GM23338 (cell line): ENCODE results near the gene REPS1. TPM values are rescaled to one million over a fixed set of nuclear protein-coding genes. Genes with fewer than 3 reads are reported as not detected.

ENCODE experiments used
- ATAC-seq: fragments of 200-7000 bp; cut with Tn5 transposase; 3 replicates; pipeline ENCODE4 v1.9.1; 2020
- DNase-seq: peaks from one replicate; pipeline ENCODE4 v3.0.0-alpha.2; 2015; ENCODE audit warnings: low spot score
- H2AFZ ChIP-seq: fragments of 200-600 bp; sonication (generic); 2 replicates; pipeline ENCODE4 v1.8.0; 2016; ENCODE audit warnings: antibody characterized with exemption, mild to moderate bottlenecking, moderate library complexity
- H3F3A ChIP-seq: fragments of 200-600 bp; sonication (generic); replicated peaks from 2 replicates; pipeline ENCODE4 v1.8.0; 2017; ENCODE audit warnings: antibody characterized with exemption, mixed run types, low read depth
- H3K27ac ChIP-seq: fragments of 200-600 bp; sonication (generic); 2 replicates; pipeline ENCODE4 v1.6.1; 2016; ENCODE audit warnings: low read depth
- H3K27me3 ChIP-seq: fragments of 200-600 bp; sonication (generic); 2 replicates; pipeline ENCODE4 v1.8.0; 2016; ENCODE audit warnings: mild to moderate bottlenecking, mixed run types, moderate library complexity; ENCODE audit not compliant: insufficient read depth
- H3K36me3 ChIP-seq: fragments of 200-600 bp; sonication (generic); 2 replicates; pipeline ENCODE4 v1.8.0; 2016; ENCODE audit warnings: mild to moderate bottlenecking; ENCODE audit not compliant: insufficient read depth
- H3K4me1 ChIP-seq: fragments of 200-600 bp; sonication (generic); 2 replicates; pipeline ENCODE4 v1.8.0; 2016; ENCODE audit warnings: mild to moderate bottlenecking, moderate library complexity; ENCODE audit not compliant: insufficient read depth
- H3K4me2 ChIP-seq: fragments of 200-600 bp; sonication (generic); 2 replicates; pipeline ENCODE4 v1.7.1; 2017; ENCODE audit warnings: mixed run types
- H3K4me3 ChIP-seq: fragments of 200-600 bp; sonication (generic); 2 replicates; pipeline ENCODE4 v1.6.1; 2016; ENCODE audit warnings: mixed run types
- H3K79me2 ChIP-seq: fragments of 200-600 bp; sonication (generic); replicated peaks from 2 replicates; pipeline ENCODE4 v1.8.0; 2017; ENCODE audit warnings: mild to moderate bottlenecking; ENCODE audit not compliant: insufficient read depth
- H3K9me2 ChIP-seq: fragments of 200-600 bp; sonication (generic); 2 replicates; pipeline ENCODE4 v1.8.0; 2017; ENCODE audit not compliant: insufficient read depth
- H4K20me1 ChIP-seq: fragments of 200-600 bp; sonication (generic); replicated peaks from 2 replicates; pipeline ENCODE4 v1.8.0; 2017; ENCODE audit warnings: mild to moderate bottlenecking; ENCODE audit not compliant: insufficient read depth
- H3K27ac Mint-ChIP-seq: 2 replicates; pipeline ENCODE4 v1.8.0; 2020; ENCODE audit warnings: inconsistent platforms, mild to moderate bottlenecking, moderate library complexity, mixed read lengths
- H3K27me3 Mint-ChIP-seq: 3 replicates; pipeline ENCODE4 v1.8.0; 2022; ENCODE audit warnings: low read depth, mild to moderate bottlenecking, moderate library complexity, mixed read lengths, inconsistent platforms; ENCODE audit not compliant: insufficient read depth, poor library complexity
- H3K36me3 Mint-ChIP-seq: 3 replicates; pipeline ENCODE4 v1.8.0; 2021; ENCODE audit warnings: low read depth, mild to moderate bottlenecking, inconsistent platforms, moderate library complexity, mixed read lengths
- H3K4me1 Mint-ChIP-seq: 3 replicates; pipeline ENCODE4 v1.8.0; 2020; ENCODE audit warnings: mild to moderate bottlenecking, inconsistent platforms, mixed read lengths
- H3K4me3 Mint-ChIP-seq: 3 replicates; pipeline ENCODE4 v1.8.0; 2021; ENCODE audit warnings: moderate library complexity, mild to moderate bottlenecking, inconsistent platforms, mixed read lengths
- H3K9me3 Mint-ChIP-seq: 3 replicates; pipeline ENCODE4 v1.8.0; 2020; ENCODE audit warnings: moderate library complexity, mild to moderate bottlenecking, inconsistent platforms, mixed read lengths
- CREB1 ChIP-seq: fragments of 250-450 bp; sonication (Bioruptor Pico); IDR thresholded peaks from 2 replicates; pipeline ENCODE4 v1.5.0; 2020; ENCODE audit warnings: low read depth, mild to moderate bottlenecking, moderate library complexity
- EZH2 ChIP-seq: fragments of 200-600 bp; sonication (generic); IDR thresholded peaks from one replicate; pipeline ENCODE4 v1.8.0; 2017; ENCODE audit warnings: antibody characterized with exemption, mild to moderate bottlenecking, low read depth; ENCODE audit not compliant: unreplicated experiment
- EZH2phosphoT487 ChIP-seq: fragments of 200-600 bp; sonication (generic); IDR thresholded peaks from one replicate; pipeline ENCODE4 v1.8.1; 2018; ENCODE audit warnings: antibody characterized with exemption; ENCODE audit not compliant: unreplicated experiment
- NANOG ChIP-seq: IDR thresholded peaks from 2 replicates; pipeline ENCODE4 v1.6.1; 2016; ENCODE audit warnings: antibody characterized with exemption, borderline replicate concordance
- POLR2AphosphoS5 ChIP-seq: IDR thresholded peaks from 2 replicates; pipeline ENCODE4 v1.6.1; 2016; ENCODE audit warnings: antibody characterized with exemption, low read depth
- STAT1 ChIP-seq: IDR thresholded peaks from one replicate; pipeline ENCODE4 v1.6.1; 2016; ENCODE audit warnings: antibody characterized with exemption; ENCODE audit not compliant: unreplicated experiment
- ZNF331 ChIP-seq: fragments of 250-450 bp; sonication (Bioruptor Pico); IDR thresholded peaks from 2 replicates; pipeline ENCODE4 v1.5.0; 2020; ENCODE audit warnings: low read depth, mild to moderate bottlenecking, moderate library complexity
- polyA plus RNA-seq: library from polyadenylated mRNA; unstranded; fragments of >200 nt; fragmentation: Nextera tagmentation; extraction: Ambion mirVana; gene quantifications from 2 replicates; pipeline ENCODE4 v1.2.1, GENCODE V29; 2016
- total RNA-seq: library from RNA; depleted of rRNA; stranded (reverse); fragments of >200 nt; shearing (Covaris generic); gene quantifications from 2 replicates; pipeline ENCODE4 v1.2.3, GENCODE V29; 2014
- TF ChIP-seq, protein P1 (sequence below): fragments of 250-450 bp; sonication (Bioruptor Pico); IDR thresholded peaks from 2 replicates; pipeline ENCODE4 v1.5.0; 2020; ENCODE audit warnings: mild to moderate bottlenecking, moderate library complexity
- TF ChIP-seq, protein P2 (sequence below), 2 experiments: fragments of 200-600 bp in 1 of 2; sonication (generic) in 1 of 2; conservative IDR thresholded peaks; 2 replicates each; pipeline versions ENCODE4 v1.5.1 to v1.6.1; 2016 to 2017; ENCODE audit warnings: antibody characterized with exemption in 2 of 2, low read depth in 2 of 2, mild to moderate bottlenecking in 2 of 2, moderate library complexity in 1 of 2
- TF ChIP-seq, protein P3 (sequence below): IDR thresholded peaks from 2 replicates; pipeline ENCODE4 v1.6.1; 2016; ENCODE audit warnings: antibody characterized with exemption

The REPS1 gene
- total and polyA plus RNA-seq, 2 experiments from 2014 or later: 46.0 to 65.7 TPM

DNA sequence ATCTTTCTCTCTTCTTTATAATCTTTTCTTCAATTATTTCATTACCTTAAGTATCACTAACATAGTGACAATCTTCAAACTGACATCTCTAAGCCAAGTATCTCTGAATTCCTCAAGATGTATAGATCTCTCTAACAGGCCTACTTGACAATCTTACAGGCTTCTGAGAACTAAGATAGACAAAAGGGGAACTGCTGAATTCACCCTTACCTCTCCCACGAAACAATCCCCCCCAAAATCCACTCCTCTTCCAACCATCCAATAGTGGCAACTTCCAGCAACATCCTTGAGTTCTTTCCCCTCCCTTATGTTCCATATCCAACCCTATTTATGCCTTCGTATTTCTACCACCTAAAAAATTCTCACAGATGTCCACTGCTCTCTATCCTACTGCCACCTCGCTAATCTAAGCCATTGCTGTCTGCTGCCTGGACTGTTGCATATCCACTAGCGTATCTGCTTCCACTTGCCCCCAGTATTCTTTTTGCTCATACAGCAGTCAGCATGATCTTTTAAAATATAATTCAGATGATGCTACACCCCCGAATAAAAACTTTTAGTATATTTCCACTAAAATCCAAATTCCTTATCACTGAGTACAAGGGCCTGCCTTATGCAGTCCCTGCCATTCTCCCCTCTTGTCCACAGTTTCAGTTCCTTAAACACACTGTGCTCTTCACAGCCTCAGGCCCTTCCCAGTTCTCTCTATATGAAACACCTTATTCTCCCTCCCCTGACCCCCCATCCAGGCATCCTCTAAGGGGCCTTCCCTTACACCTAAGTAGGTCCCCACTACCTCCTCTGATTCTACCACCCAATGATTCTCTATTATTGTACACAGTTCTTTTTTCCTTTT, 8.0 kb downstream of the REPS1 start:
- Histone ChIP-seq H3K79me2 (peaks cover 98% of the 10 kb centered on the region), H3K36me3 (no peaks in the 10 kb centered on the region), H3K4me2 (no peak overlapping the region), H3K27me3 (no peaks in the 10 kb centered on the region), H4K20me1 (peaks cover 6% of the 10 kb centered on the region; the same call in 1 of the 2 replicates), H3K9me2 (no peaks in the 10 kb centered on the region), H3K4me1 (peaks cover 51% of the 10 kb centered on the region), H3K4me3 (no peak overlapping the region), H2AFZ (no peak overlapping the region), H3F3A (no peaks in the 10 kb centered on the region), H3K27ac (0 out of 2 replicates have a peak overlapping the region, but pooled peaks have one; percentile 2)
- Mint-ChIP-seq H3K4me1 (peaks cover 46% of the 10 kb centered on the region), H3K36me3 (no peaks in the 10 kb centered on the region), H3K9me3 (no peaks in the 10 kb centered on the region), H3K4me3 (no peak overlapping the region; the same call in 2 of the 3 replicates), H3K27ac (no peak overlapping the region), H3K27me3 (peaks cover 3% of the 10 kb centered on the region)
- ATAC-seq (peak; percentile 16; the same call in 2 of the 3 replicates), DNase-seq (no peak)
- TF ChIP-seq ZNF331 (no peak), CREB1 (no peak), NANOG (no peak), STAT1 (no peak), EZH2phosphoT487 (no peak), POLR2AphosphoS5 (no peak), EZH2 (no peak)
- TF ChIP-seq, protein P1, sequence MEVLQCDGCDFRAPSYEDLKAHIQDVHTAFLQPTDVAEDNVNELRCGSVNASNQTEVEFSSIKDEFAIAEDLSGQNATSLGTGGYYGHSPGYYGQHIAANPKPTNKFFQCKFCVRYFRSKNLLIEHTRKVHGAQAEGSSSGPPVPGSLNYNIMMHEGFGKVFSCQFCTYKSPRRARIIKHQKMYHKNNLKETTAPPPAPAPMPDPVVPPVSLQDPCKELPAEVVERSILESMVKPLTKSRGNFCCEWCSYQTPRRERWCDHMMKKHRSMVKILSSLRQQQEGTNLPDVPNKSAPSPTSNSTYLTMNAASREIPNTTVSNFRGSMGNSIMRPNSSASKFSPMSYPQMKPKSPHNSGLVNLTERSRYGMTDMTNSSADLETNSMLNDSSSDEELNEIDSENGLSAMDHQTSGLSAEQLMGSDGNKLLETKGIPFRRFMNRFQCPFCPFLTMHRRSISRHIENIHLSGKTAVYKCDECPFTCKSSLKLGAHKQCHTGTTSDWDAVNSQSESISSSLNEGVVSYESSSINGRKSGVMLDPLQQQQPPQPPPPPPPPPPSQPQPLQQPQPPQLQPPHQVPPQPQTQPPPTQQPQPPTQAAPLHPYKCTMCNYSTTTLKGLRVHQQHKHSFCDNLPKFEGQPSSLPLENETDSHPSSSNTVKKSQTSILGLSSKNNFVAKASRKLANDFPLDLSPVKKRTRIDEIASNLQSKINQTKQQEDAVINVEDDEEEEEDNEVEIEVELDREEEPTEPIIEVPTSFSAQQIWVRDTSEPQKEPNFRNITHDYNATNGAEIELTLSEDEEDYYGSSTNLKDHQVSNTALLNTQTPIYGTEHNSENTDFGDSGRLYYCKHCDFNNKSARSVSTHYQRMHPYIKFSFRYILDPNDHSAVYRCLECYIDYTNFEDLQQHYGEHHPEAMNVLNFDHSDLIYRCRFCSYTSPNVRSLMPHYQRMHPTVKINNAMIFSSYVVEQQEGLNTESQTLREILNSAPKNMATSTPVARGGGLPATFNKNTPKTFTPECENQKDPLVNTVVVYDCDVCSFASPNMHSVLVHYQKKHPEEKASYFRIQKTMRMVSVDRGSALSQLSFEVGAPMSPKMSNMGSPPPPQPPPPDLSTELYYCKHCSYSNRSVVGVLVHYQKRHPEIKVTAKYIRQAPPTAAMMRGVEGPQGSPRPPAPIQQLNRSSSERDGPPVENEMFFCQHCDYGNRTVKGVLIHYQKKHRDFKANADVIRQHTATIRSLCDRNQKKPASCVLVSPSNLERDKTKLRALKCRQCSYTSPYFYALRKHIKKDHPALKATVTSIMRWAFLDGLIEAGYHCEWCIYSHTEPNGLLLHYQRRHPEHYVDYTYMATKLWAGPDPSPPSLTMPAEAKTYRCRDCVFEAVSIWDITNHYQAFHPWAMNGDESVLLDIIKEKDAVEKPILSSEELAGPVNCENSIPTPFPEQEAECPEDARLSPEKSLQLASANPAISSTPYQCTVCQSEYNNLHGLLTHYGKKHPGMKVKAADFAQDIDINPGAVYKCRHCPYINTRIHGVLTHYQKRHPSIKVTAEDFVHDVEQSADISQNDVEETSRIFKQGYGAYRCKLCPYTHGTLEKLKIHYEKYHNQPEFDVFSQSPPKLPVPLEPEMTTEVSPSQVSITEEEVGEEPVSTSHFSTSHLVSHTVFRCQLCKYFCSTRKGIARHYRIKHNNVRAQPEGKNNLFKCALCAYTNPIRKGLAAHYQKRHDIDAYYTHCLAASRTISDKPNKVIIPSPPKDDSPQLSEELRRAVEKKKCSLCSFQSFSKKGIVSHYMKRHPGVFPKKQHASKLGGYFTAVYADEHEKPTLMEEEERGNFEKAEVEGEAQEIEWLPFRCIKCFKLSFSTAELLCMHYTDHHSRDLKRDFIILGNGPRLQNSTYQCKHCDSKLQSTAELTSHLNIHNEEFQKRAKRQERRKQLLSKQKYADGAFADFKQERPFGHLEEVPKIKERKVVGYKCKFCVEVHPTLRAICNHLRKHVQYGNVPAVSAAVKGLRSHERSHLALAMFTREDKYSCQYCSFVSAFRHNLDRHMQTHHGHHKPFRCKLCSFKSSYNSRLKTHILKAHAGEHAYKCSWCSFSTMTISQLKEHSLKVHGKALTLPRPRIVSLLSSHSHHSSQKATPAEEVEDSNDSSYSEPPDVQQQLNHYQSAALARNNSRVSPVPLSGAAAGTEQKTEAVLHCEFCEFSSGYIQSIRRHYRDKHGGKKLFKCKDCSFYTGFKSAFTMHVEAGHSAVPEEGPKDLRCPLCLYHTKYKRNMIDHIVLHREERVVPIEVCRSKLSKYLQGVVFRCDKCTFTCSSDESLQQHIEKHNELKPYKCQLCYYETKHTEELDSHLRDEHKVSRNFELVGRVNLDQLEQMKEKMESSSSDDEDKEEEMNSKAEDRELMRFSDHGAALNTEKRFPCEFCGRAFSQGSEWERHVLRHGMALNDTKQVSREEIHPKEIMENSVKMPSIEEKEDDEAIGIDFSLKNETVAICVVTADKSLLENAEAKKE (CRISPR knock-in tag): no peak
- TF ChIP-seq, protein P2, sequence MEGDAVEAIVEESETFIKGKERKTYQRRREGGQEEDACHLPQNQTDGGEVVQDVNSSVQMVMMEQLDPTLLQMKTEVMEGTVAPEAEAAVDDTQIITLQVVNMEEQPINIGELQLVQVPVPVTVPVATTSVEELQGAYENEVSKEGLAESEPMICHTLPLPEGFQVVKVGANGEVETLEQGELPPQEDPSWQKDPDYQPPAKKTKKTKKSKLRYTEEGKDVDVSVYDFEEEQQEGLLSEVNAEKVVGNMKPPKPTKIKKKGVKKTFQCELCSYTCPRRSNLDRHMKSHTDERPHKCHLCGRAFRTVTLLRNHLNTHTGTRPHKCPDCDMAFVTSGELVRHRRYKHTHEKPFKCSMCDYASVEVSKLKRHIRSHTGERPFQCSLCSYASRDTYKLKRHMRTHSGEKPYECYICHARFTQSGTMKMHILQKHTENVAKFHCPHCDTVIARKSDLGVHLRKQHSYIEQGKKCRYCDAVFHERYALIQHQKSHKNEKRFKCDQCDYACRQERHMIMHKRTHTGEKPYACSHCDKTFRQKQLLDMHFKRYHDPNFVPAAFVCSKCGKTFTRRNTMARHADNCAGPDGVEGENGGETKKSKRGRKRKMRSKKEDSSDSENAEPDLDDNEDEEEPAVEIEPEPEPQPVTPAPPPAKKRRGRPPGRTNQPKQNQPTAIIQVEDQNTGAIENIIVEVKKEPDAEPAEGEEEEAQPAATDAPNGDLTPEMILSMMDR (conservative IDR thresholded peaks at IDR 0.05; ENCODE audit: low read depth in 2 of 2): no peak
- TF ChIP-seq, protein P3, sequence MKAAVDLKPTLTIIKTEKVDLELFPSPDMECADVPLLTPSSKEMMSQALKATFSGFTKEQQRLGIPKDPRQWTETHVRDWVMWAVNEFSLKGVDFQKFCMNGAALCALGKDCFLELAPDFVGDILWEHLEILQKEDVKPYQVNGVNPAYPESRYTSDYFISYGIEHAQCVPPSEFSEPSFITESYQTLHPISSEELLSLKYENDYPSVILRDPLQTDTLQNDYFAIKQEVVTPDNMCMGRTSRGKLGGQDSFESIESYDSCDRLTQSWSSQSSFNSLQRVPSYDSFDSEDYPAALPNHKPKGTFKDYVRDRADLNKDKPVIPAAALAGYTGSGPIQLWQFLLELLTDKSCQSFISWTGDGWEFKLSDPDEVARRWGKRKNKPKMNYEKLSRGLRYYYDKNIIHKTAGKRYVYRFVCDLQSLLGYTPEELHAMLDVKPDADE: no peak
